H1 (cell line): ENCODE measurements around the gene CD47. TPM values are rescaled to one million over a fixed set of nuclear protein-coding genes. Genes with fewer than 3 reads are reported as not detected.

Experiments used
- CTCF ChIA-PET: fragments of 300-600 bp; sonication (Branson Sonifier 250); formaldehyde crosslinking; loops from one replicate; lab custom pipeline; 2021; ENCODE audit not compliant: partially characterized antibody; lab: Charles Lee
- POLR2A ChIA-PET: fragments of 300-600 bp; sonication (Branson Sonifier 250); formaldehyde crosslinking; loops from one replicate; lab custom pipeline; 2021; ENCODE audit warnings: inconsistent platforms; ENCODE audit not compliant: partially characterized antibody; lab: Charles Lee
- DNase-seq, 2 experiments: peaks; one replicate each; pipeline versions ENCODE4 v3.0.0 to v3.0.0-alpha.2; 2010 to 2022; ENCODE audit warnings: low spot score in 2 of 2, low read depth in 1 of 2, mixed read lengths in 1 of 2
- FAIRE-seq: peaks from 2 replicates; lab custom pipeline; 2011; peaks lifted over from hg19 to GRCh38; lab: Jason Lieb, UNC
- H2AFZ ChIP-seq: 2 replicates; pipeline ENCODE4 v1.8.1; 2012; ENCODE audit warnings: low read length, inconsistent platforms
- H2AK5ac ChIP-seq: 2 replicates; pipeline ENCODE4 v1.6.1; 2013; ENCODE audit warnings: low read depth, low read length
- H2BK120ac ChIP-seq: replicated peaks from 2 replicates; pipeline ENCODE3; 2013; ENCODE audit warnings: low read depth, low read length, inconsistent platforms
- H2BK12ac ChIP-seq: 2 replicates; pipeline ENCODE4 v1.6.1; 2013; ENCODE audit warnings: low read depth, low read length
- H2BK15ac ChIP-seq: 2 replicates; pipeline ENCODE4 v1.6.1; 2013; ENCODE audit warnings: low read length
- H2BK20ac ChIP-seq: 2 replicates; pipeline ENCODE4 v1.6.1; 2013; ENCODE audit warnings: low read length
- H2BK5ac ChIP-seq: 2 replicates; pipeline ENCODE4 v1.6.1; 2013; ENCODE audit warnings: low read depth, low read length
- H3K14ac ChIP-seq: 2 replicates; pipeline ENCODE4 v1.6.1; 2013; ENCODE audit warnings: inconsistent platforms; ENCODE audit not compliant: insufficient read length
- H3K18ac ChIP-seq: 2 replicates; pipeline ENCODE4 v1.6.1; 2013; ENCODE audit warnings: low read length; ENCODE audit errors: extremely low read depth
- H3K23ac ChIP-seq: 2 replicates; pipeline ENCODE4 v1.6.1; 2013; ENCODE audit warnings: inconsistent platforms; ENCODE audit not compliant: insufficient read length
- H3K23me2 ChIP-seq: 2 replicates; pipeline ENCODE4 v1.6.1; 2013; ENCODE audit warnings: low read depth, low read length
- H3K27ac ChIP-seq: 2 replicates; pipeline ENCODE4 v1.6.1; 2011; ENCODE audit warnings: low read depth, low read length, inconsistent platforms
- H3K27me3 ChIP-seq, 4 experiments: replicated peaks in 1 of 4; 1 replicate in 1 of 4; 2 replicates in 3 of 4; pipeline versions ENCODE4 v1.6.1 to v1.8.1; 2011 to 2013; ENCODE audit warnings: low read length in 3 of 4, mild to moderate bottlenecking in 3 of 4, inconsistent platforms in 2 of 4, mixed read lengths in 2 of 4, moderate library complexity in 1 of 4; ENCODE audit not compliant: control insufficient read depth in 3 of 4, insufficient read depth in 3 of 4; ENCODE audit errors: extremely low read depth in 1 of 4
- H3K36me3 ChIP-seq, 4 experiments: 2 replicates each; pipeline versions ENCODE4 v1.6.1 to v1.8.1; 2011 to 2013; ENCODE audit warnings: mild to moderate bottlenecking in 4 of 4, low read length in 3 of 4, moderate library complexity in 2 of 4, control low read depth in 1 of 4, inconsistent platforms in 1 of 4; ENCODE audit not compliant: insufficient read depth in 4 of 4, control insufficient read depth in 2 of 4
- H3K4ac ChIP-seq: replicated peaks from 2 replicates; pipeline ENCODE3; 2013; ENCODE audit warnings: low read length, low read depth, mixed read lengths, inconsistent platforms; ENCODE audit not compliant: insufficient read length
- H3K4me1 ChIP-seq, 4 experiments: replicated peaks in 1 of 4; 1 replicate in 1 of 4; 2 replicates in 3 of 4; pipeline versions ENCODE4 v1.6.1 to v1.8.1; 2011 to 2013; ENCODE audit warnings: low read length in 3 of 4, inconsistent platforms in 2 of 4, mixed read lengths in 1 of 4; ENCODE audit not compliant: insufficient read depth in 4 of 4, control insufficient read depth in 3 of 4
- H3K4me2 ChIP-seq, 2 experiments: 2 replicates each; pipeline versions ENCODE4 v1.6.1 to v1.8.1; 2011 to 2013; ENCODE audit warnings: low read depth in 2 of 2, low read length in 2 of 2, control low read depth in 1 of 2, inconsistent platforms in 1 of 2, mild to moderate bottlenecking in 1 of 2; ENCODE audit not compliant: insufficient read depth in 1 of 2
- H3K4me3 ChIP-seq, 4 experiments: fragments of 200-600, 300-600 bp in 1 of 4; sonication (generic), shearing (Covaris generic), sonication (Bioruptor Twin) in 1 of 4; 2 replicates each; pipeline versions ENCODE4 v1.5.1 to v1.8.1; 2011 to 2016; ENCODE audit warnings: low read length in 4 of 4, low read depth in 3 of 4, control low read depth in 2 of 4, inconsistent platforms in 2 of 4, mild to moderate bottlenecking in 2 of 4, mixed read lengths in 1 of 4, moderate library complexity in 1 of 4; ENCODE audit not compliant: insufficient read depth in 2 of 4; ENCODE audit errors: extremely low read depth in 1 of 4
- H3K56ac ChIP-seq: replicated peaks from 2 replicates; pipeline ENCODE3; 2013; ENCODE audit warnings: low read depth, mild to moderate bottlenecking, mixed read lengths, low read length, inconsistent platforms; ENCODE audit not compliant: insufficient read length
- H3K79me1 ChIP-seq: 2 replicates; pipeline ENCODE4 v1.6.1; 2013; ENCODE audit warnings: low read depth, low read length, control low read depth
- H3K79me2 ChIP-seq, 2 experiments: 2 replicates each; pipeline versions ENCODE4 v1.6.1 to v1.8.1; 2012 to 2013; ENCODE audit warnings: low read length in 2 of 2, mild to moderate bottlenecking in 2 of 2, inconsistent platforms in 1 of 2; ENCODE audit not compliant: insufficient read depth in 2 of 2, control insufficient read depth in 1 of 2
- H3K9ac ChIP-seq, 4 experiments: replicated peaks in 1 of 4; 1 replicate in 1 of 4; 2 replicates in 3 of 4; pipeline versions ENCODE4 v1.6.1 to v1.8.1; 2011 to 2013; ENCODE audit warnings: low read depth in 3 of 4, low read length in 3 of 4, control low read depth in 2 of 4, mild to moderate bottlenecking in 2 of 4, moderate library complexity in 2 of 4, inconsistent platforms in 1 of 4; ENCODE audit errors: extremely low read depth in 1 of 4
- H3K9me3 ChIP-seq, 2 experiments: 2 replicates each; pipeline versions ENCODE4 v1.6.1 to v1.8.1; 2012 to 2013; ENCODE audit warnings: mild to moderate bottlenecking in 2 of 2, moderate library complexity in 2 of 2, control low read depth in 1 of 2, inconsistent platforms in 1 of 2, low read depth in 1 of 2, low read length in 1 of 2, mixed read lengths in 1 of 2; ENCODE audit not compliant: insufficient read depth in 2 of 2
- H4K20me1 ChIP-seq, 2 experiments: replicated peaks in 1 of 2; 2 replicates each; pipeline versions ENCODE3 to v1.8.1; 2011 to 2013; ENCODE audit warnings: inconsistent platforms in 2 of 2, low read length in 2 of 2, mild to moderate bottlenecking in 1 of 2; ENCODE audit not compliant: insufficient read depth in 2 of 2, control insufficient read depth in 1 of 2
- H4K5ac ChIP-seq: 2 replicates; pipeline ENCODE4 v1.6.1; 2013; ENCODE audit warnings: low read length, low read depth, mixed read lengths, inconsistent platforms; ENCODE audit not compliant: insufficient read length
- H4K8ac ChIP-seq: 2 replicates; pipeline ENCODE4 v1.8.0; 2013; ENCODE audit warnings: mild to moderate bottlenecking, moderate library complexity, low read length, inconsistent platforms; ENCODE audit not compliant: insufficient read depth; ENCODE audit errors: extremely low read depth
- H4K91ac ChIP-seq: replicated peaks from 2 replicates; pipeline ENCODE3; 2013; ENCODE audit warnings: low read length, mixed read lengths, inconsistent platforms; ENCODE audit not compliant: insufficient read length
- BCL11A ChIP-seq, 2 experiments: IDR thresholded peaks; one replicate each; pipeline ENCODE4 v1.6.1; 2011; ENCODE audit warnings: low read depth in 2 of 2, low read length in 2 of 2, mild to moderate bottlenecking in 2 of 2
- CHD1 ChIP-seq: IDR thresholded peaks from 2 replicates; pipeline ENCODE4 v1.6.1; 2012; ENCODE audit warnings: low read depth, low read length, improper control_type of control experiment
- CTBP2 ChIP-seq: IDR thresholded peaks from 2 replicates; pipeline ENCODE4 v1.7.0; 2011; ENCODE audit warnings: borderline replicate concordance, mild to moderate bottlenecking, moderate library complexity, mixed read lengths, low read length; ENCODE audit not compliant: insufficient read depth, insufficient read length
- EP300 ChIP-seq, 2 experiments: IDR thresholded peaks; 1 replicate in 1 of 2; 2 replicates in 1 of 2; pipeline ENCODE4 v1.6.1; 2011 to 2012; ENCODE audit warnings: low read depth in 2 of 2, low read length in 2 of 2, mild to moderate bottlenecking in 2 of 2, borderline replicate concordance in 1 of 2, inconsistent platforms in 1 of 2, moderate library complexity in 1 of 2
- KDM4A ChIP-seq: IDR thresholded peaks from one replicate; pipeline ENCODE4 v1.7.1; 2012; ENCODE audit warnings: low read depth, mild to moderate bottlenecking, moderate library complexity, low read length, inconsistent platforms; ENCODE audit not compliant: severe bottlenecking
- NANOG ChIP-seq: IDR thresholded peaks from 2 replicates; pipeline ENCODE4 v1.6.1; 2011; ENCODE audit warnings: low read length, low read depth, mild to moderate bottlenecking, inconsistent platforms; ENCODE audit not compliant: insufficient read depth, poor library complexity, severe bottlenecking
- PHF8 ChIP-seq: fragments of 200-600 bp; sonication (generic); conservative IDR thresholded peaks from 2 replicates; pipeline ENCODE4 v1.7.1; 2012; ENCODE audit warnings: low read depth, mild to moderate bottlenecking, inconsistent platforms, low read length, moderate library complexity
- POU5F1 ChIP-seq: IDR thresholded peaks from 2 replicates; pipeline ENCODE4 v1.6.1; 2011; ENCODE audit warnings: low read depth, mild to moderate bottlenecking, low read length, moderate library complexity
- SIRT6 ChIP-seq: IDR thresholded peaks from one replicate; pipeline ENCODE4 v1.7.1; 2012; ENCODE audit warnings: low read length, inconsistent platforms
- TEAD4 ChIP-seq: IDR thresholded peaks from 2 replicates; pipeline ENCODE4 v1.6.1; 2012; ENCODE audit warnings: low read depth, low read length, inconsistent platforms, mixed read lengths
- USF2 ChIP-seq: IDR thresholded peaks from 2 replicates; pipeline ENCODE4 v1.6.1; 2011; ENCODE audit warnings: low read length, improper control_type of control experiment
- WGBS, 2 experiments: shearing (Covaris generic) in 1 of 2; methylation state at CpG; one replicate each; pipeline versions ENCODE4 v1.1.6 to v1.1.7; 2013 to 2015; ENCODE audit warnings: low lambda C conversion rate in 2 of 2, mixed read lengths in 2 of 2, inconsistent platforms in 1 of 2, low coverage in 1 of 2, missing lambda C conversion rate in 1 of 2; ENCODE audit not compliant: insufficient replicate concordance in 2 of 2, insufficient coverage in 1 of 2, insufficient read length in 1 of 2; ENCODE audit errors: extremely low coverage in 1 of 2, missing lambda C conversion rate in 1 of 2; 5-methylcytosine and 5-hydroxymethylcytosine counted together
- polyA plus RNA-seq, 7 experiments: library from polyadenylated mRNA; depleted of rRNA in 3 of 7; stranded (reverse) in 5 of 7; unstranded in 2 of 7; fragments of >200 nt in 5 of 7; fragments of 200-250 nt in 2 of 7; gene quantifications; 1 replicate in 5 of 7; 2 replicates in 1 of 7; 4 replicates in 1 of 7; pipeline versions ENCODE4 v1.2.1 to v1.2.3, GENCODE V29; 2011 to 2013; ENCODE audit warnings: missing spikeins in 2 of 7, mixed read lengths in 2 of 7
- total RNA-seq: library from RNA; stranded (reverse); fragmentation: NEBNext Ultra II Directional; extraction: Animal tissue kit (Norgen Biotek cat#: 25700); gene quantifications from 2 replicates; pipeline ENCODE4 v1.2.1, GENCODE V29; 2021

CD47 gene
- total and polyA plus RNA-seq, 2 of the 8 experiments (the other 6 are each of a cell fraction or from before 2014, with no cell fraction given): 14.4 to 19.3 TPM

GRCh38 chr3:108001457-108001856, 89.4 kb downstream of the CD47 start:
- Histone ChIP-seq H4K5ac (no peak overlapping the region), H3K14ac (no peak overlapping the region), H3K4ac (no peak overlapping the region), H4K20me1 (no peaks in the 10 kb centered on the region), H2BK5ac (no peak overlapping the region), H2AFZ (no peak overlapping the region), H3K23me2 (no peaks in the 10 kb centered on the region), H3K9ac (no peak overlapping the region), H3K79me2 (no peaks in the 10 kb centered on the region), H3K4me2 (no peak overlapping the region), H3K36me3 (no peaks in the 10 kb centered on the region), H2BK120ac (no peak overlapping the region), H3K4me3 (no peak overlapping the region), H3K56ac (no peak overlapping the region), H3K27ac (no peak overlapping the region), H2BK15ac (no peak overlapping the region), H3K9me3 (no peaks in the 10 kb centered on the region), H2BK12ac (no peak overlapping the region), H3K79me1 (no peaks in the 10 kb centered on the region), H3K27me3 (no peaks in the 10 kb centered on the region), H3K4me1 (peaks cover 0 to 4% (median 2%) of the 10 kb centered on the region in 4 experiments; a peak in 5 of 7 replicates), H4K91ac (no peak overlapping the region), H3K23ac (no peak overlapping the region), H2AK5ac (no peak overlapping the region), H4K8ac (no peak overlapping the region), H3K18ac (no peak overlapping the region), H2BK20ac (no peak overlapping the region)
- ChIA-PET POLR2A (no interaction called here), CTCF (interaction anchor here (0.6 to 2.5 kb wide), 3 partner anchors 15 to 29 kb away, joined by 3 to 5 read pairs (median 3); no protein-coding TSS in a partner anchor)
- no peak for FAIRE-seq
- WGBS, 2 experiments: 100% methylated on average over 1 of the region's 1 CpG; no CpG with 5 or more reads in 1 of the 2 experiments
- no peak for DNase-seq
- TF ChIP-seq SIRT6 (no peak), USF2 (no peak), KDM4A (no peak), BCL11A (IDR thresholded peaks at IDR 0.05; ENCODE audit: low read depth in 2 of 2, low read length in 2 of 2) (no peak), EP300 (IDR thresholded peaks at IDR 0.05; ENCODE audit: borderline replicate concordance in 1 of 2, low read depth in 2 of 2, low read length in 2 of 2) (no peak), POU5F1 (no peak), CTBP2 (no peak), PHF8 (no peak), CHD1 (no peak), TEAD4 (no peak), NANOG (no peak)
